Testis (tissue), 3 donors: ENCODE measurements around the gene FBXW5. TPM values are rescaled to one million over a fixed set of nuclear protein-coding genes. Genes with fewer than 3 reads are reported as not detected.

ENCODE experiments used
- DNase-seq: peaks from one replicate; pipeline ENCODE4 v3.0.0-alpha.2; 2019
- H3K27ac ChIP-seq, 2 donors: fragments of 200-600 bp; sonication (generic); one replicate each; pipeline ENCODE4 v1.5.1; 2019
- H3K27me3 ChIP-seq: fragments of 200-600 bp; sonication (generic); one replicate; pipeline ENCODE4 v1.5.1; 2019
- H3K36me3 ChIP-seq: fragments of 200-600 bp; sonication (generic); one replicate; pipeline ENCODE4 v1.5.1; 2017; ENCODE audit warnings: low read depth; ENCODE audit errors: missing control alignments
- H3K4me1 ChIP-seq: fragments of 200-600 bp; sonication (generic); one replicate; pipeline ENCODE4 v1.5.1; 2019
- H3K4me3 ChIP-seq, 2 donors: fragments of 200-600 bp; sonication (generic); one replicate each; pipeline ENCODE4 v1.5.1; 2017 to 2019
- H3K9me3 ChIP-seq: fragments of 200-600 bp; sonication (generic); one replicate; pipeline ENCODE4 v1.5.1; 2017
- CTCF ChIP-seq, 3 experiments: fragments of 450-650 bp in 2 of 3; fragments of 200-600 bp in 1 of 3; sonication (generic) in 1 of 3; IDR thresholded peaks; one replicate each; pipeline ENCODE4 v1.5.1; 2016 to 2019; ENCODE audit warnings: antibody characterized with exemption in 3 of 3, mild to moderate bottlenecking in 2 of 3, moderate library complexity in 1 of 3
- POLR2A ChIP-seq: fragments of 450-650 bp; IDR thresholded peaks from one replicate; pipeline ENCODE4 v1.6.1; 2017; ENCODE audit warnings: antibody characterized with exemption, mild to moderate bottlenecking, moderate library complexity
- WGBS, 2 donors: methylation state at CpG; one replicate each; pipeline ENCODE4 v1.1.5; 2018; 5-methylcytosine and 5-hydroxymethylcytosine counted together
- intact Hi-C: fragments of 100-400 bp; cut with DNase I; formaldehyde crosslinking; loops from one replicate; pipeline ENCODE4 v1.15.1; 2023; ENCODE audit warnings: low total_unique reads
- polyA plus RNA-seq: library from polyadenylated mRNA; stranded (reverse); fragments of 350-450 nt; fragmentation: Illumina TruSeq; extraction: RNeasy Lipid Tissue Mini Kit (QIAGEN cat#74804); gene quantifications from one replicate; pipeline ENCODE4 v1.2.3, GENCODE V29; 2014; ENCODE audit warnings: low read depth, low replicate concordance; ENCODE audit not compliant: insufficient read depth
- total RNA-seq, 2 donors: library from RNA; depleted of rRNA; stranded (reverse); fragments of >200 nt; gene quantifications; one replicate each; pipeline ENCODE4 v1.2.3, GENCODE V29; 2016

Gene FBXW5
- total and polyA plus RNA-seq, 3 donors from 2014 or later = 452 to 749 (median 509) TPM

GRCh38 chr9:136915632-136916329 is 28.8 kb downstream of the FBXW5 start:
- no peak for TF ChIP-seq POLR2A
- no peak for TF ChIP-seq CTCF (IDR thresholded peaks at IDR 0.05)
- Histone ChIP-seq H3K36me3 (no peaks in the 10 kb centered on the region), H3K27me3 (no peaks in the 10 kb centered on the region), H3K27ac (no peak overlapping the region), H3K9me3 (no peaks in the 10 kb centered on the region), H3K4me3 (no peak overlapping the region), H3K4me1 (no peaks in the 10 kb centered on the region)
- intact Hi-C loops = no loop called here
- 90 to 93% methylated on average over 20 to 21 of the region's 21 CpGs for WGBS, 2 donors
- no peak for DNase-seq

- TF ChIP-seq POLR2A (no peak), CTCF (IDR thresholded peaks at IDR 0.05) (no peak)
- intact Hi-C loops = no loop called here
- no peak overlapping the region for H3K27ac ChIP-seq
- H3K36me3 ChIP-seq = no peaks in the 10 kb centered on the region
- 89 to 92% methylated on average over 13 to 17 of the region's 17 CpGs for WGBS, 2 donors
- H3K9me3 ChIP-seq = no peaks in the 10 kb centered on the region
- no peaks in the 10 kb centered on the region for H3K27me3 ChIP-seq
- H3K4me1 ChIP-seq = no peaks in the 10 kb centered on the region
- no peak for DNase-seq
- no peak overlapping the region for H3K4me3 ChIP-seq
These were observed 30.7 kb downstream of the FBXW5 start for GRCh38 chr9:136913701-136914438.

- Histone ChIP-seq H3K27me3 (no peaks in the 10 kb centered on the region), H3K4me3 (no peak overlapping the region), H3K36me3 (no peaks in the 10 kb centered on the region), H3K4me1 (no peaks in the 10 kb centered on the region), H3K9me3 (no peaks in the 10 kb centered on the region), H3K27ac (no peak overlapping the region)
- intact Hi-C loops = no loop called here
- WGBS, 2 donors = 90 to 93% methylated on average over 8 to 12 of the region's 12 CpGs
- DNase-seq = no peak
- TF ChIP-seq CTCF (IDR thresholded peaks at IDR 0.05) (no peak), POLR2A (no peak)
These were observed 33.7 kb downstream of the FBXW5 start for GRCh38 chr9:136910901-136911245.

- DNase-seq = no peak
- Histone ChIP-seq H3K9me3 (no peaks in the 10 kb centered on the region), H3K27me3 (no peaks in the 10 kb centered on the region), H3K36me3 (no peaks in the 10 kb centered on the region), H3K4me1 (no peaks in the 10 kb centered on the region), H3K27ac (no peak overlapping the region), H3K4me3 (no peak overlapping the region)
- WGBS, 2 donors = 90 to 94% methylated on average over 8 to 12 of the region's 12 CpGs
- intact Hi-C loops = no loop called here
- TF ChIP-seq CTCF (IDR thresholded peaks at IDR 0.05) (no peak), POLR2A (no peak)
These were observed 34.2 kb downstream of the FBXW5 start for GRCh38 chr9:136910197-136910900.
